Measurements from ENCODE around the gene IGF2R.

GRCh38 chr6:160111806-160112205, 142.9 kb downstream of the IGF2R start:
- no peak for TF ChIP-seq EZH2 (optimal IDR thresholded peaks at IDR 0.05; ENCODE audit: low read depth, low read length)
- TF ChIP-seq, protein P1, sequence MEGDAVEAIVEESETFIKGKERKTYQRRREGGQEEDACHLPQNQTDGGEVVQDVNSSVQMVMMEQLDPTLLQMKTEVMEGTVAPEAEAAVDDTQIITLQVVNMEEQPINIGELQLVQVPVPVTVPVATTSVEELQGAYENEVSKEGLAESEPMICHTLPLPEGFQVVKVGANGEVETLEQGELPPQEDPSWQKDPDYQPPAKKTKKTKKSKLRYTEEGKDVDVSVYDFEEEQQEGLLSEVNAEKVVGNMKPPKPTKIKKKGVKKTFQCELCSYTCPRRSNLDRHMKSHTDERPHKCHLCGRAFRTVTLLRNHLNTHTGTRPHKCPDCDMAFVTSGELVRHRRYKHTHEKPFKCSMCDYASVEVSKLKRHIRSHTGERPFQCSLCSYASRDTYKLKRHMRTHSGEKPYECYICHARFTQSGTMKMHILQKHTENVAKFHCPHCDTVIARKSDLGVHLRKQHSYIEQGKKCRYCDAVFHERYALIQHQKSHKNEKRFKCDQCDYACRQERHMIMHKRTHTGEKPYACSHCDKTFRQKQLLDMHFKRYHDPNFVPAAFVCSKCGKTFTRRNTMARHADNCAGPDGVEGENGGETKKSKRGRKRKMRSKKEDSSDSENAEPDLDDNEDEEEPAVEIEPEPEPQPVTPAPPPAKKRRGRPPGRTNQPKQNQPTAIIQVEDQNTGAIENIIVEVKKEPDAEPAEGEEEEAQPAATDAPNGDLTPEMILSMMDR (IDR thresholded peaks at IDR 0.05; ENCODE audit: low read length) = no peak

Measured in MM.1S (cell line).